OCI-LY1 (cell line): Measurements from ENCODE around the gene DNAH11.

Source experiments
- H2AFZ ChIP-seq: fragments of 200-600 bp; sonication (generic), shearing (Covaris generic); 2 replicates; pipeline ENCODE4 v1.6.0; 2014; ENCODE audit warnings: antibody characterized with exemption, mild to moderate bottlenecking, low read length
- H3F3A ChIP-seq: fragments of 200-600 bp; sonication (generic), shearing (Covaris generic); 2 replicates; pipeline ENCODE4 v1.6.0; 2014; ENCODE audit warnings: mild to moderate bottlenecking, antibody characterized with exemption, low read length, moderate library complexity; ENCODE audit not compliant: insufficient read depth
- H3K27ac ChIP-seq: fragments of 200-600 bp; sonication (generic); 2 replicates; pipeline ENCODE4 v1.5.1; 2014; ENCODE audit warnings: low read length, mixed run types, mild to moderate bottlenecking, low read depth; ENCODE audit not compliant: poor library complexity, severe bottlenecking
- H3K27me3 ChIP-seq: fragments of 200-600 bp; sonication (generic); 2 replicates; pipeline ENCODE4 v1.6.0; 2014; ENCODE audit warnings: antibody characterized with exemption, mild to moderate bottlenecking, low read length, moderate library complexity; ENCODE audit not compliant: insufficient read depth
- H3K36me3 ChIP-seq: fragments of 200-600 bp; sonication (generic); 2 replicates; pipeline ENCODE4 v1.6.1; 2014; ENCODE audit warnings: mild to moderate bottlenecking, antibody characterized with exemption, low read length, moderate library complexity, mixed read lengths; ENCODE audit not compliant: insufficient read depth
- H3K4me1 ChIP-seq: fragments of 200-600 bp; sonication (generic); 2 replicates; pipeline ENCODE4 v1.5.1; 2014; ENCODE audit warnings: mild to moderate bottlenecking, low read length, moderate library complexity; ENCODE audit not compliant: insufficient read depth, severe bottlenecking
- H3K4me2 ChIP-seq: fragments of 200-600 bp; sonication (generic), shearing (Covaris generic); 2 replicates; pipeline ENCODE4 v1.6.1; 2014; ENCODE audit warnings: low read length
- H3K4me3 ChIP-seq: fragments of 200-600 bp; sonication (generic); 2 replicates; pipeline ENCODE4 v1.5.1; 2014; ENCODE audit warnings: low read length, low read depth, mild to moderate bottlenecking, mixed read lengths; ENCODE audit not compliant: poor library complexity, severe bottlenecking
- H3K79me2 ChIP-seq: fragments of 200-600 bp; shearing (Covaris generic); 2 replicates; pipeline ENCODE4 v1.6.1; 2016; ENCODE audit warnings: mixed run types, low read length, mixed read lengths; ENCODE audit not compliant: insufficient read depth
- H3K9ac ChIP-seq: fragments of 200-600 bp; sonication (generic), shearing (Covaris generic); 2 replicates; pipeline ENCODE4 v1.6.1; 2014; ENCODE audit warnings: mild to moderate bottlenecking, low read length, mixed read lengths
- H3K9me2 ChIP-seq: fragments of 200-600 bp; sonication (generic), shearing (Covaris generic); 2 replicates; pipeline ENCODE4 v1.6.1; 2014; ENCODE audit warnings: low read depth, mild to moderate bottlenecking, low read length, mixed read lengths
- H3K9me3 ChIP-seq: fragments of 200-600 bp; shearing (Covaris generic); 2 replicates; pipeline ENCODE4 v1.6.1; 2014; ENCODE audit warnings: low read length, mixed read lengths
- H4K20me1 ChIP-seq: fragments of 200-600 bp; sonication (generic), shearing (Covaris generic); 2 replicates; pipeline ENCODE4 v1.6.0; 2016; ENCODE audit warnings: mild to moderate bottlenecking, low read length; ENCODE audit not compliant: insufficient read depth
- EZH2 ChIP-seq: fragments of 200-600 bp; sonication (generic), shearing (Covaris generic); IDR thresholded peaks from 2 replicates; pipeline ENCODE4 v1.8.0; 2017; ENCODE audit warnings: borderline replicate concordance, mixed run types, mild to moderate bottlenecking, antibody characterized with exemption, low read length, moderate library complexity, mixed read lengths
- TF ChIP-seq, protein P1 (sequence below): fragments of 200-600 bp; sonication (generic), shearing (Covaris generic); IDR thresholded peaks from 2 replicates; pipeline ENCODE4 v1.5.1; 2017; ENCODE audit warnings: mild to moderate bottlenecking, antibody characterized with exemption, low read length, moderate library complexity, mixed read lengths

DNAH11 gene

GRCh38 chr7:21500117-21500832 lies 42.6 kb upstream of the DNAH11 start:
- H3K4me2 ChIP-seq: no peak overlapping the region
- peaks cover 6% of the 10 kb centered on the region; the same call in 1 of the 2 replicates for H3K36me3 ChIP-seq
- no peaks in the 10 kb centered on the region for H3F3A ChIP-seq
- no peaks in the 10 kb centered on the region for H4K20me1 ChIP-seq
- H3K4me3 ChIP-seq: no peak overlapping the region
- no peak overlapping the region for H3K9ac ChIP-seq
- H2AFZ ChIP-seq: no peak overlapping the region
- H3K9me2 ChIP-seq: no peaks in the 10 kb centered on the region
- TF ChIP-seq, protein P1, sequence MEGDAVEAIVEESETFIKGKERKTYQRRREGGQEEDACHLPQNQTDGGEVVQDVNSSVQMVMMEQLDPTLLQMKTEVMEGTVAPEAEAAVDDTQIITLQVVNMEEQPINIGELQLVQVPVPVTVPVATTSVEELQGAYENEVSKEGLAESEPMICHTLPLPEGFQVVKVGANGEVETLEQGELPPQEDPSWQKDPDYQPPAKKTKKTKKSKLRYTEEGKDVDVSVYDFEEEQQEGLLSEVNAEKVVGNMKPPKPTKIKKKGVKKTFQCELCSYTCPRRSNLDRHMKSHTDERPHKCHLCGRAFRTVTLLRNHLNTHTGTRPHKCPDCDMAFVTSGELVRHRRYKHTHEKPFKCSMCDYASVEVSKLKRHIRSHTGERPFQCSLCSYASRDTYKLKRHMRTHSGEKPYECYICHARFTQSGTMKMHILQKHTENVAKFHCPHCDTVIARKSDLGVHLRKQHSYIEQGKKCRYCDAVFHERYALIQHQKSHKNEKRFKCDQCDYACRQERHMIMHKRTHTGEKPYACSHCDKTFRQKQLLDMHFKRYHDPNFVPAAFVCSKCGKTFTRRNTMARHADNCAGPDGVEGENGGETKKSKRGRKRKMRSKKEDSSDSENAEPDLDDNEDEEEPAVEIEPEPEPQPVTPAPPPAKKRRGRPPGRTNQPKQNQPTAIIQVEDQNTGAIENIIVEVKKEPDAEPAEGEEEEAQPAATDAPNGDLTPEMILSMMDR: no peak
- peaks cover 9% of the 10 kb centered on the region for H3K9me3 ChIP-seq
- H3K27me3 ChIP-seq: no peaks in the 10 kb centered on the region
- H3K79me2 ChIP-seq: no peaks in the 10 kb centered on the region
- H3K4me1 ChIP-seq: no peaks in the 10 kb centered on the region
- H3K27ac ChIP-seq: no peak overlapping the region

DNA sequence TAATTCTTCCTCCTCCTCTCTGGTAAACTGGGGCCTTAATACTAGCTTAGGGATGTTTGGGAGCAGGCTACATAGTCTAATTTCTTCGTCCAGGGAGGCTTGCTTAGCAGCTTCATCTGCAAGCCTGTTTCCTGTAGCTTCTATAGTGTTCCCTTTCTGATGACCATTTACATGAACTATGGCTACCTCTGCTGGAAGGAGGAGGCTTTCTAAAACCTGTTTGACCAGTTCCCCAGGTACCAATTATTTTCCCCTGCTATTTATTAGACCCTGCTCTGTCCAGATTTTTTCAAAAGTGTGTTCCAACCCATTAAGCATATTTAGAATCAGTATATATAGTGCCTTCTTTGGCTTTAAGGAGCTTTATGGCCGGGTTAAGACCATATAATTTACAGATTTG lies 38.8 kb upstream of the DNAH11 start:
- H3K79me2 ChIP-seq: no peaks in the 10 kb centered on the region
- H4K20me1 ChIP-seq: no peaks in the 10 kb centered on the region
- H3K9me3 ChIP-seq: 0 out of 2 replicates have a peak, but pooled peaks cover 3% of the 10 kb centered on the region
- H3K4me3 ChIP-seq: no peak overlapping the region
- no peaks in the 10 kb centered on the region for H3K27me3 ChIP-seq
- no peaks in the 10 kb centered on the region for H3K4me1 ChIP-seq
- TF ChIP-seq EZH2: no peak
- H3K36me3 ChIP-seq: peaks cover 12% of the 10 kb centered on the region
- H2AFZ ChIP-seq: no peak overlapping the region
- H3K9me2 ChIP-seq: no peaks in the 10 kb centered on the region
- H3K4me2 ChIP-seq: no peak overlapping the region
- H3F3A ChIP-seq: no peaks in the 10 kb centered on the region
- no peak overlapping the region for H3K9ac ChIP-seq
- H3K27ac ChIP-seq: no peak overlapping the region

DNA sequence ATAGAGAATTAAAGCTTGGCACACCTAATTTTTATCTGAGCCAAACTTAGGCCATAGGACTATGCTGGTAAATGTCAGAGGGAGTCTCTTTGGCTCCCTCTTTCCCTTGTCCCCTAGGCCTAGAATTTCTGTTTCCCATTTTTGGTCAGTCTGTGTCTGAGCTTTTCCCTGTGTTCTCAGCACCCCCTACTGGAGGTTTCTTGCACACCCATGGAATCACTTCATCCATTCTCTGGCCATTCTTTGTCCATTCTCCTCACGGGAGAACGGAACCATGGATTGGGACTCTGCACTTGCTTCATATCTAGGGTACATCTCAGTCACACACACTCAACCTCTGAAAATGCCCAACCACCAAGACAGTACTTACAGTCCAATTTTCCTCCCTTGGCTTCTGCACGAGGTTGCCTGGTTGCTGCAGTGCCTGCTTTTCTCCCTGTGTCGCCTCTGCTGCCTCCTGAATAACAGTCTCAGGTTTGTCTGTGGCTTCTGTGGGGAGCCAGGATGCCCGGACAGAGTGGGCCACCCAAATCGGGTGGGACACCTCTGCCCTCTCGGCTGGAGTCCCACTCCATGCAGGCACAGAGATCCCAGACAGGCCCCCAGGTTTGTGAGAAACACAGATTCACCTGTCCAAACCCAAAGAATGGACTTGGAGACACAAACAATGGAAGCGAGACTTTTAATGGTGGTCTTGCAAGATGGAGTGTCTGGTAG lies 35.1 kb upstream of the DNAH11 start:
- H3K9ac ChIP-seq: no peak overlapping the region
- no peak overlapping the region for H3K27ac ChIP-seq
- no peaks in the 10 kb centered on the region for H4K20me1 ChIP-seq
- H3F3A ChIP-seq: no peaks in the 10 kb centered on the region
- H3K4me1 ChIP-seq: no peaks in the 10 kb centered on the region
- H2AFZ ChIP-seq: no peak overlapping the region
- no peaks in the 10 kb centered on the region for H3K27me3 ChIP-seq
- H3K9me3 ChIP-seq: 0 out of 2 replicates have a peak, but pooled peaks cover 7% of the 10 kb centered on the region
- no peaks in the 10 kb centered on the region for H3K9me2 ChIP-seq
- TF ChIP-seq, protein P1: peak; percentile 69
- TF ChIP-seq EZH2: no peak
- H3K36me3 ChIP-seq: peaks cover 39% of the 10 kb centered on the region
- H3K4me3 ChIP-seq: no peak overlapping the region
- no peaks in the 10 kb centered on the region for H3K79me2 ChIP-seq
- H3K4me2 ChIP-seq: no peak overlapping the region
